Endothelial cell of umbilical vein (primary cell): ENCODE data around the gene CHTF8. TPM values are rescaled to one million over a fixed set of nuclear protein-coding genes. Genes with fewer than 3 reads are reported as not detected.

ENCODE experiments used
- BruUV-seq: library from RNA; stranded (reverse); fragments of 400-500 nt; replicated peaks from 2 replicates; lab custom pipeline; 2021; lab: Mats Ljungman, UMichigan
- CTCF ChIA-PET: fragments of 300-600, 350-600 bp; sonication (Branson Sonifier 250); formaldehyde crosslinking; loops from one replicate; lab custom pipeline; 2021; ENCODE audit warnings: antibody characterized with exemption, inconsistent platforms; lab: Charles Lee
- POLR2A ChIA-PET: fragments of 300-600, 350-600 bp; sonication (Branson Sonifier 250); formaldehyde crosslinking; loops from one replicate; lab custom pipeline; 2021; ENCODE audit warnings: antibody characterized with exemption, inconsistent platforms; lab: Charles Lee
- DNase-seq: peaks from one replicate; pipeline ENCODE4 v3.0.0-alpha.2; 2011; ENCODE audit warnings: low read depth, low spot score
- FAIRE-seq: peaks from 2 replicates; lab custom pipeline; 2011; peaks lifted over from hg19 to GRCh38; lab: Jason Lieb, UNC
- H2AFZ ChIP-seq: 2 replicates; pipeline ENCODE4 v1.6.0; 2012; ENCODE audit warnings: low read depth, low read length, control low read depth, inconsistent platforms
- H3K27ac ChIP-seq: 2 replicates; pipeline ENCODE4 v1.5.1; 2011; ENCODE audit warnings: low read depth, mild to moderate bottlenecking, control low read depth, low read length, moderate library complexity; ENCODE audit not compliant: insufficient read depth
- H3K27me3 ChIP-seq, 2 experiments: 2 replicates each; pipeline versions ENCODE4 v1.6.0 to v1.6.1; 2011; ENCODE audit warnings: low read length in 2 of 2, mixed read lengths in 1 of 2; ENCODE audit not compliant: control insufficient read depth in 2 of 2, insufficient read depth in 2 of 2
- H3K36me3 ChIP-seq, 2 experiments: 2 replicates in 1 of 2; 3 replicates in 1 of 2; pipeline ENCODE4 v1.5.1; 2011; ENCODE audit warnings: low read length in 2 of 2, mild to moderate bottlenecking in 1 of 2, moderate library complexity in 1 of 2; ENCODE audit not compliant: control insufficient read depth in 2 of 2, insufficient read depth in 2 of 2; ENCODE audit errors: extremely low read depth in 1 of 2
- H3K4me1 ChIP-seq: 3 replicates; pipeline ENCODE4 v1.5.1; 2011; ENCODE audit warnings: mild to moderate bottlenecking, low read length; ENCODE audit not compliant: control insufficient read depth, insufficient read depth; ENCODE audit errors: extremely low read depth
- H3K4me2 ChIP-seq: 2 replicates; pipeline ENCODE4 v1.6.1; 2011; ENCODE audit warnings: low read length, control low read depth, mixed read lengths; ENCODE audit not compliant: insufficient read depth
- H3K4me3 ChIP-seq, 3 experiments: fragments of 200-600 bp in 1 of 3; sonication (generic), shearing (Covaris generic) in 1 of 3; replicated peaks in 1 of 3; 2 replicates each; pipeline ENCODE4 v1.5.1; 2011 to 2016; ENCODE audit warnings: control low read depth in 3 of 3, low read length in 3 of 3, mild to moderate bottlenecking in 2 of 3, inconsistent platforms in 1 of 3, low read depth in 1 of 3, moderate library complexity in 1 of 3; ENCODE audit not compliant: insufficient read depth in 1 of 3
- H3K79me2 ChIP-seq: 2 replicates; pipeline ENCODE4 v1.6.0; 2012; ENCODE audit warnings: low read length, inconsistent platforms; ENCODE audit not compliant: control insufficient read depth, insufficient read depth
- H3K9ac ChIP-seq: replicated peaks from 2 replicates; pipeline ENCODE3; 2011; ENCODE audit warnings: low read length, control low read depth; ENCODE audit not compliant: insufficient read depth; ENCODE audit errors: extremely low read depth
- H3K9me1 ChIP-seq: replicated peaks from 3 replicates; pipeline ENCODE4 v1.6.0; 2011; ENCODE audit warnings: mild to moderate bottlenecking, low read length; ENCODE audit not compliant: control insufficient read depth, insufficient read depth; ENCODE audit errors: extremely low read depth
- H3K9me3 ChIP-seq: replicated peaks from 2 replicates; pipeline ENCODE4 v1.5.1; 2012; ENCODE audit warnings: low read length, inconsistent platforms; ENCODE audit not compliant: control insufficient read depth, insufficient read depth
- H4K20me1 ChIP-seq: replicated peaks from 2 replicates; pipeline ENCODE3; 2011; ENCODE audit warnings: mild to moderate bottlenecking, low read length; ENCODE audit not compliant: control insufficient read depth, insufficient read depth; ENCODE audit errors: extremely low read depth
- CTCF ChIP-seq, 2 donors: IDR thresholded peaks; 1 replicate in 1 of 2; 2 replicates in 1 of 2; pipeline ENCODE4 v1.5.1; 2011; ENCODE audit warnings: low read length in 2 of 2, mild to moderate bottlenecking in 2 of 2, moderate library complexity in 2 of 2, control low read depth in 1 of 2, inconsistent platforms in 1 of 2, low read depth in 1 of 2; ENCODE audit not compliant: insufficient read depth in 1 of 2; ENCODE audit errors: extremely low read depth in 1 of 2
- EZH2 ChIP-seq: IDR thresholded peaks from 2 replicates; pipeline ENCODE4 v1.6.1; 2012; ENCODE audit warnings: borderline replicate concordance, low read depth, mild to moderate bottlenecking, moderate library complexity, low read length, inconsistent platforms; ENCODE audit not compliant: severe bottlenecking
- FOS ChIP-seq: IDR thresholded peaks from 2 replicates; pipeline ENCODE4 v1.6.1; 2011; ENCODE audit warnings: mild to moderate bottlenecking, low read length, moderate library complexity, borderline replicate concordance; ENCODE audit not compliant: insufficient read depth
- GATA2 ChIP-seq: IDR thresholded peaks from 2 replicates; pipeline ENCODE4 v1.7.0; 2011; ENCODE audit warnings: low read depth, mild to moderate bottlenecking, moderate library complexity, mixed read lengths, low read length; ENCODE audit not compliant: insufficient read length, insufficient read depth
- JUN ChIP-seq: IDR thresholded peaks from 2 replicates; pipeline ENCODE4 v1.6.1; 2011; ENCODE audit warnings: borderline replicate concordance, low read depth; ENCODE audit not compliant: insufficient read length, insufficient read depth
- MAX ChIP-seq: IDR thresholded peaks from 2 replicates; pipeline ENCODE4 v1.6.1; 2011; ENCODE audit not compliant: insufficient read depth, insufficient read length
- MYC ChIP-seq: IDR thresholded peaks from one replicate; pipeline ENCODE4 v1.6.1; 2011; ENCODE audit warnings: mild to moderate bottlenecking, low read depth, low read length
- POLR2A ChIP-seq: IDR thresholded peaks from 2 replicates; pipeline ENCODE4 v1.6.1; 2012; ENCODE audit warnings: low read depth, mild to moderate bottlenecking, control low read depth, low read length
- POLR2AphosphoS5 ChIP-seq: IDR thresholded peaks from 2 replicates; pipeline ENCODE4 v1.6.1; 2012; ENCODE audit warnings: low read depth, mild to moderate bottlenecking, control low read depth, low read length, moderate library complexity; ENCODE audit not compliant: insufficient read depth
- dilution Hi-C: fragments of 300-500 bp; cut with MboI; formaldehyde crosslinking; loops from one replicate; pipeline ENCODE4 v1.15.0; 2019; ENCODE audit warnings: low sequenced_read_pairs; ENCODE audit not compliant: extremely low pct_ligation_motif_present
- intact Hi-C: fragments of 100-400 bp; cut with micrococcal nuclease; formaldehyde crosslinking; loops from one replicate; pipeline ENCODE4 v1.10.0; 2022
- polyA plus RNA-seq, 4 experiments: library from polyadenylated mRNA; depleted of rRNA in 3 of 4; stranded (reverse) in 3 of 4; unstranded in 1 of 4; fragments of >200 nt; gene quantifications; 2 replicates each; pipeline versions ENCODE4 v1.2.1 to v1.2.3, GENCODE V29; 2011 to 2012; ENCODE audit warnings: missing spikeins in 1 of 4
- total RNA-seq: library from RNA; stranded (reverse); gene quantifications from 2 replicates; pipeline ENCODE4 v1.2.3, GENCODE V29; 2021

Gene CHTF8
- total and polyA plus RNA-seq, 2 donors (not counting 3 experiments of a cell fraction or from before 2014, with no cell fraction given): 128 to 131 TPM

- dilution Hi-C loops (no loop called here), intact Hi-C loops (no loop called here)
- H3K4me3 ChIP-seq: no peak overlapping the region
- ChIA-PET POLR2A (no interaction called here), CTCF (interaction anchor here (0.8 to 1.2 kb wide), 2 partner anchors 12 to 20 kb away, joined by 3 to 6 read pairs; partner anchors contain the start of gene HAS3)
- H3K9me3 ChIP-seq: no peaks in the 10 kb centered on the region
- H3K36me3 ChIP-seq: no peaks in the 10 kb centered on the region
- no peaks in the 10 kb centered on the region for H3K9me1 ChIP-seq
- FAIRE-seq (no peak), DNase-seq (no peak)
- no peak overlapping the region for H2AFZ ChIP-seq
- peaks cover 5% of the 10 kb centered on the region for H3K4me1 ChIP-seq
- no peak overlapping the region for H3K27ac ChIP-seq
- H3K79me2 ChIP-seq: no peaks in the 10 kb centered on the region
- no peak for TF ChIP-seq MAX
- no peak for TF ChIP-seq POLR2A
- TF ChIP-seq POLR2AphosphoS5: no peak
- TF ChIP-seq FOS: no peak
- TF ChIP-seq EZH2: no peak
- no peak for TF ChIP-seq GATA2
- no peak for TF ChIP-seq JUN
- no peak for TF ChIP-seq MYC
- no peak for TF ChIP-seq CTCF (IDR thresholded peaks at IDR 0.05; ENCODE audit: extremely low read depth in 1 of 2, insufficient read depth in 1 of 2, low read depth in 1 of 2, low read length in 2 of 2)
- no peaks in the 10 kb centered on the region for H3K27me3 ChIP-seq
- H3K4me2 ChIP-seq: no peak overlapping the region
- no peaks in the 10 kb centered on the region for H4K20me1 ChIP-seq
- no peak overlapping the region for H3K9ac ChIP-seq
- BruUV-seq: no TSS peak
Observed at GRCh38 chr16:69085032-69085695, 47.2 kb downstream of the CHTF8 start.
